Midbrain (tissue), 1 donor: ENCODE data around the gene ZNF584.

Source experiments
- DNase-seq: peaks from one replicate; lab custom pipeline; 2025; lab: John Stamatoyannopoulos, UW

The ZNF584 gene

GRCh38 chr19:58466089-58466759 is 57.8 kb downstream of the ZNF584 start:
- DNase-seq, result no peak

- peak; percentile 99 for DNase-seq
Measured at GRCh38 chr19:58466760-58467589, 58.5 kb downstream of the ZNF584 start, which contains the start of gene ZNF324. ZNF324 (plus strand) TSS chr19:58467080; CDS start chr19:58469186, 2,106 bp downstream.
